Subcutaneous abdominal adipose tissue (tissue), 5 donors: Measurements from ENCODE around the gene PEAK1.

Source experiments
- H3K27ac ChIP-seq: one replicate; pipeline ENCODE4 v1.7.0; 2013; ENCODE audit warnings: low read depth, mild to moderate bottlenecking, inconsistent platforms, low read length, moderate library complexity
- H3K27me3 ChIP-seq, 5 donors: one replicate each; pipeline ENCODE4 v1.7.0; 2013; ENCODE audit warnings: low read length in 5 of 5, inconsistent platforms in 1 of 5; ENCODE audit not compliant: control insufficient read depth in 5 of 5, insufficient read depth in 4 of 5
- H3K36me3 ChIP-seq, 5 donors: one replicate each; pipeline ENCODE4 v1.7.0; 2013; ENCODE audit warnings: low read length in 5 of 5; ENCODE audit not compliant: control insufficient read depth in 5 of 5, insufficient read depth in 5 of 5
- H3K4me1 ChIP-seq, 5 donors: one replicate each; pipeline ENCODE4 v1.7.0; 2013; ENCODE audit warnings: low read length in 5 of 5, mild to moderate bottlenecking in 3 of 5, moderate library complexity in 1 of 5; ENCODE audit not compliant: control insufficient read depth in 5 of 5, insufficient read depth in 5 of 5
- H3K4me3 ChIP-seq, 5 donors: one replicate each; pipeline ENCODE4 v1.7.0; 2013; ENCODE audit warnings: low read length in 5 of 5, low read depth in 1 of 5
- H3K9ac ChIP-seq, 5 donors: one replicate each; pipeline ENCODE4 v1.7.0; 2013; ENCODE audit warnings: low read length in 5 of 5, mild to moderate bottlenecking in 4 of 5, moderate library complexity in 3 of 5
- H3K9me3 ChIP-seq, 5 donors: one replicate each; pipeline ENCODE4 v1.7.0; 2013; ENCODE audit warnings: low read length in 5 of 5; ENCODE audit not compliant: control insufficient read depth in 5 of 5
- donor health status: healthy.
- donor health status: healthy.
- donor health status: healthy.
- donor health status: healthy.
- donor health status: healthy.

Gene PEAK1

GRCh38 chr15:77083381-77084160 is 336.3 kb downstream of the PEAK1 start:
- H3K4me3 ChIP-seq, result peak overlapping the region; percentile 22 to 57 (median 42)
- H3K27me3 ChIP-seq, result no peaks in the 10 kb centered on the region
- H3K4me1 ChIP-seq, result peaks cover 0 to 8% (median 7%) of the 10 kb centered on the region in 5 donors
- H3K9ac ChIP-seq, result peak overlapping the region in 3 of 5 donors; percentile 19 to 60 (median 45)
- H3K9me3 ChIP-seq, result no peaks in the 10 kb centered on the region
- H3K36me3 ChIP-seq, result no peaks in the 10 kb centered on the region
- no peak overlapping the region for H3K27ac ChIP-seq

GRCh38 chr15:77081971-77082370 is 337.9 kb downstream of the PEAK1 start:
- Histone ChIP-seq H3K27me3 (no peaks in the 10 kb centered on the region), H3K27ac (no peak overlapping the region), H3K9me3 (no peaks in the 10 kb centered on the region), H3K9ac (no peak overlapping the region), H3K4me3 (no peak overlapping the region), H3K36me3 (no peaks in the 10 kb centered on the region), H3K4me1 (peaks cover 0 to 8% (median 7%) of the 10 kb centered on the region in 5 donors)

DNA sequence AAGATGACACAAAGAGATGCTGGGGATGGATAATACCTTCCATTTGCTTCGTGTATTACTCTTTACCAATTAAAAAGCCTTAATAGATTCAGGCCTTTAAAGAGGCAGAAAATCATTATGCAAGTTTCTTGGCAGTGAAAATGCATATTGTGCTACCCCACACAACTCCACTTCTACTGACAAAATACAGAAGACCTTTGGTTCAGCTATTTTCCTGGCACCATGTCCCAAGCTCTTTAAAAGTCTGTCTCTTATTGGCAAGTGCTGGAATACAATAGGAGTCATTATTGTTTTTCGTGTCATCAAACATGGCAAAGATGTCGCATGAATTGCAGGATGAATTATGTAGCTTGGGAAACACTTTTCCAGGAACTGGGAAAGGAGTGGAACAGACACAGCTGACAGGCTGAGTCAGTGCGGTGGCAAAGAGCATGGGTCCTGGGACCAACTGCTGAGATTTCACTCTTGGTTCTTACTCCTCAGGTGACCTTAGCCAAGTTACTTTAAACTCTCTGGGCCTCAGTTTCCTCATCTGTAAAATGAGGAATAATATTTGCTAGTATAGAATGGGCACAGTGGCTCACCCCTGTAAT is 343.5 kb downstream of the PEAK1 start:
- Histone ChIP-seq H3K36me3 (no peaks in the 10 kb centered on the region), H3K4me1 (peaks cover under 1 to 19% (median 8%) of the 10 kb centered on the region in 5 donors), H3K9me3 (no peaks in the 10 kb centered on the region), H3K9ac (no peak overlapping the region), H3K4me3 (no peak overlapping the region), H3K27ac (peak overlapping the region; percentile 45), H3K27me3 (no peaks in the 10 kb centered on the region)

GRCh38 chr15:77075528-77075927 is 344.4 kb downstream of the PEAK1 start:
- Histone ChIP-seq H3K4me3 (no peak overlapping the region), H3K4me1 (peaks cover 4 to 23% (median 12%) of the 10 kb centered on the region in 5 donors), H3K36me3 (no peaks in the 10 kb centered on the region), H3K27me3 (no peaks in the 10 kb centered on the region), H3K27ac (no peak overlapping the region), H3K9me3 (no peaks in the 10 kb centered on the region), H3K9ac (no peak overlapping the region)

- no peaks in the 10 kb centered on the region for H3K36me3 ChIP-seq
- H3K9me3 ChIP-seq, result no peaks in the 10 kb centered on the region
- H3K9ac ChIP-seq, result no peak overlapping the region
- no peak overlapping the region for H3K27ac ChIP-seq
- peaks cover 7 to 30% (median 22%) of the 10 kb centered on the region in 5 donors for H3K4me1 ChIP-seq
- no peak overlapping the region for H3K4me3 ChIP-seq
- H3K27me3 ChIP-seq, result no peaks in the 10 kb centered on the region
Observed at GRCh38 chr15:77074350-77074749, 345.6 kb downstream of the PEAK1 start.

DNA sequence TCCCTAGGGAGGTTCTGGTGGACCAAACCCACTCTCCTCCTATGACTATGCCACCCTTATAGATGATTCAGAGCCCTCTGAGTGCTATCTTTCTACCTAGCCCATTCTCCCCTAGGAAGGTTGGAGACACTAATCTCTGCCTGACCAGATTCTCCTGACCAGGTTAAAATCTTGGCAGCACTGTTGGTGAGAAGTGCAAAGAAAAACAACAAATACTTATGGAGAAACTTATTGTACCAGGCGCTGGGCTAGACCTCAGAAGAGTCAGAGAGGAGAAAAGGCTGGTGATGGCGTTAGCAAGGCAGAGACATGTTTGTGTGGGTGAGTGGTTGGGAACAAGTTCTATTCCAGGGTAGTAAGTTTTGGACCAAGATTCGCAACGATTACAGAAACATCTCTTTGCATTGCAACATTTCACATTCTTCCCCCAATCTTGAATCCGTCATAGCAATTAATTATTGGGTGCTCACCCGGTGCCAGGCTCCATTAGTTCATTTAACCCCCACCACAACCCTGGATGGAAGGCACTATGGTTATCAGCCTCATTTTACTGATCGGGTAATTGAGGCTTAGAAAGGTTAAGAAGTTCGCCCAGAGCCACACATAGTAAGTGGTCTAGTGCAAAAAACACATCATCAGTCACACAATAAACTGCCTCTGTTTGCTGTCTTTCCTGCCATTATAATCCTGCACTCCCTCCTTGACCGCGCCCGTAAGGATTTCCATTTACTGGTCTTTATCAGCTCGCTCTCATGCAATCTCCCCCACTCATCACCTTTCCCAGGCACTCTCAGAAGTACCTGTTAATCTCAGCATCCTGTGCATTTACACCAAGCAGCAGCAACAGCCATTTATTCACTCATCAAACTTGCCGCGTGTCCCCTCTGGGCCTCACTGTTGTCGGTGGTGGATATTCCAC is 348.3 kb downstream of the PEAK1 start:
- peaks cover 6 to 52% (median 48%) of the 10 kb centered on the region in 5 donors for H3K4me1 ChIP-seq
- no peaks in the 10 kb centered on the region for H3K9me3 ChIP-seq
- no peaks in the 10 kb centered on the region for H3K27me3 ChIP-seq
- peak overlapping the region; percentile 99 for H3K27ac ChIP-seq
- peak overlapping the region in 1 of 5 donors; percentile 92 for H3K9ac ChIP-seq
- H3K4me3 ChIP-seq, result peak overlapping the region in 4 of 5 donors; percentile 73 to 83 (median 81)
- no peaks in the 10 kb centered on the region for H3K36me3 ChIP-seq

DNA sequence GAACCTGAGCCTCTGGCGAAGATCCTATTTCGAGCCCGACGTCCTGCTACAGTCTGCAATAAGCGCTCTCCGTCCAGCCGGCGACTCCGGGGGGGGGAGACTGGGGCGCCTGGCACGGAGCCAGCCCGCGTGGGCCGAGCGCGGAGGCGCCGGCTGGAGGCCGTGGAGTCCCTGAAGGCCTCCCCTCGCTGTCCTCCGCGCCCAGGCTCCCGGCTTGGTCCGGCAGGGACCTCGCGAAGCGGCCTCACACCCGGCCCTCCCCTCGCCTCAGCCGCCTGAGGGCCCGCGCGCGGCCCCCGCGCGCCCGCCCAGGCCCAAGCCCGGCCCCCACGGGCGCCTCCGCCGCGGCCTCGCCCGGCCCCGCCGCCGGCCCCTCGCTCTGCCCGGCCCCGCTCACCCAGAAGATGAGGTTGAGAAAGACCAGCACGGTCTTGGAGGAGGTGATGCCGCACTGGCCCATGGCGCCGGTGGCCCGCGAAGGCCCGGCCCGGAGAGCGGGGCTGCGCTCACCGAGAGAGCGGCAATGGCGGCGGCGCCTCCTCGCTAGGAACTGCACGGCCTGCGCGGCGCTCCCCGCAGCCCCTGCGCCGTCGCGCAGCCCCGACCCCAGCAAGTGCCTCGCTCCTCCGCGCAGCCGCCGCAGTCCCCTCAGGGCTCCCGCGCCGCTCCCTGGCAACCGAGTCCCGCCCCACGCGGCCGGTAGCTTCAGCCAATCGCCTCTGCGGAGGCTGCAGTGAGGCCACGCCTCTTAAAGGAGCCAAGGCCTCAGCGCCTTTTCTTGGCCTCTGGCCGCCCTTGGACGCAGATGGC is 349.2 kb downstream of the PEAK1 start, which contains the start of gene TSPAN3:
Gene TSPAN3, minus strand, starts transcription at position 615 of the 810 bp plus-strand sequence. Its CDS starts 155 bp downstream, at position 460.
- Histone ChIP-seq H3K27ac (peak within 1 kb of the TSS; percentile 99), H3K9ac (peak within 1 kb of the TSS; percentile 81 to 94 (median 89)), H3K4me3 (peak within 1 kb of the TSS; percentile 73 to 84 (median 82)), H3K9me3 (no peaks in the 10 kb centered on the region), H3K36me3 (no peaks in the 10 kb centered on the region), H3K27me3 (no peaks in the 10 kb centered on the region), H3K4me1 (peaks cover 5 to 50% (median 44%) of the 10 kb centered on the region in 5 donors)

- Histone ChIP-seq H3K9ac (peak overlapping the region; percentile 81 to 94 (median 89)), H3K4me1 (peaks cover 5 to 49% (median 44%) of the 10 kb centered on the region in 5 donors), H3K4me3 (peak overlapping the region; percentile 73 to 84 (median 82)), H3K27me3 (no peaks in the 10 kb centered on the region), H3K9me3 (no peaks in the 10 kb centered on the region), H3K36me3 (no peaks in the 10 kb centered on the region), H3K27ac (peak overlapping the region; percentile 99)
Observed at GRCh38 chr15:77070180-77070494, 349.8 kb downstream of the PEAK1 start.

DNA sequence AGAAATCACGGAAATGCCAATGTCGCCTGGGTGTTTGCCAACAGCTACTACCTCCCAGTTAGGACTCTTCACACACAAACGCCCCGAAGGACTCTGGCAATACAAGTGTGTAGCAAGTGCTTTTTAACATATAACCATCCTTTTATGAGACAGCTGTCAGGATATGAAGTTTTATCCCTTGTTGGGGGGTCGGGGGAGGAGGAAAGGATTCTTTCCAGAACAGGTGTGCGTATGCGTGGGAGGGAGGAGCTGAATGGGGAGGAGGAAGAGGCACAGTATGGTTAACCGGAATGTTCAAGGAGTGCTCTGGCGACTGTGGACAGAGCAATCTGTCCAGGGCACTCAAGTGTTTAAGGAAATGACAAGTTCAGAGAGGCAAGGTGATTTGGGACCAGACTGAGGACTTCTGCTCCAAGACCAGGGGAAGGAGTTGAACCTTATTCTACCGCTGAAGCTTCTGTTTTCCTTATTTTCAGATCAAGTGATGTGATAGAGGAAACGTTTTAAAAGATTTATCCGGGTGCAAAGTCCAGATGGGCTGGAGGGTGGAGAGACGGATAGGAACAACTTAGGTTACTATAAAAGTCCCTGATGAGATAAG is 350.3 kb downstream of the PEAK1 start:
- Histone ChIP-seq H3K27ac (peak overlapping the region; percentile 99), H3K27me3 (no peaks in the 10 kb centered on the region), H3K9ac (peak overlapping the region; percentile 81 to 94 (median 89)), H3K9me3 (no peaks in the 10 kb centered on the region), H3K36me3 (no peaks in the 10 kb centered on the region), H3K4me3 (peak overlapping the region; percentile 73 to 84 (median 82)), H3K4me1 (peaks cover 5 to 54% (median 49%) of the 10 kb centered on the region in 5 donors)
